ENCODE measurements around the gene C3AR1. TPM values are rescaled to one million over a fixed set of nuclear protein-coding genes. Genes with fewer than 3 reads are reported as not detected.
"Not testable (repeated sequence)": the region's sequence is repeated elsewhere in the genome, so short reads cannot be mapped to it uniquely, and the experiment has no call there.

The C3AR1 gene
- under 1 TPM; 0.94 to 0.97 TPM for total RNA-seq

- H3K27me3 Mint-ChIP-seq: no peaks in the 10 kb centered on the region
- CTCF ChIA-PET: interaction anchor here (0.6 to 3.3 kb wide), 6 partner anchors 13 to 224 kb away, joined by 3 to 28 read pairs (median 4); no protein-coding TSS in a partner anchor
- intact Hi-C loops (cut with micrococcal nuclease): loop anchor here (1.0 kb wide), 3 partner anchors 8 to 20 kb away; partner anchors contain the start of gene NECAP1
- peaks cover 40% of the 10 kb centered on the region for H3K4me1 Mint-ChIP-seq (ENCODE audit: low read depth)
- H3K27ac Mint-ChIP-seq: peak within 1 kb of the TSS; percentile 63
- H3K4me3 Mint-ChIP-seq: peak within 1 kb of the TSS; percentile 31
- no peaks in the 10 kb centered on the region for H3K9me3 Mint-ChIP-seq
- peak; percentile 55 for DNase-seq
- POLR2A ChIA-PET: interaction anchor here (0.6 to 1.1 kb wide), 4 partner anchors 23 to 130 kb away, joined by 3 to 4 read pairs (median 3); partner anchors contain the start of gene SLC2A3
- H3K36me3 Mint-ChIP-seq: no peaks in the 10 kb centered on the region
Measured at GRCh38 chr12:8065991-8066594, at the start of gene C3AR1. Gene C3AR1 (minus strand): TSS chr12:8066359. CDS start chr12:8060185, 6,174 bp downstream.

GRCh38 chr12:8113117-8113516 lies 47.0 kb upstream of the C3AR1 start:
- CTCF ChIA-PET; H3K4me3 Mint-ChIP-seq; H3K4me1 Mint-ChIP-seq (ENCODE audit: low read depth); H3K9me3 Mint-ChIP-seq; H3K36me3 Mint-ChIP-seq; DNase-seq; H3K27ac Mint-ChIP-seq; H3K27me3 Mint-ChIP-seq; intact Hi-C loops (cut with micrococcal nuclease): not testable (repeated sequence)
- POLR2A ChIA-PET: interaction anchor here (0.6 kb wide), 1 partner anchor 84 kb away, joined by 3 read pairs; no protein-coding TSS in a partner anchor

DNA sequence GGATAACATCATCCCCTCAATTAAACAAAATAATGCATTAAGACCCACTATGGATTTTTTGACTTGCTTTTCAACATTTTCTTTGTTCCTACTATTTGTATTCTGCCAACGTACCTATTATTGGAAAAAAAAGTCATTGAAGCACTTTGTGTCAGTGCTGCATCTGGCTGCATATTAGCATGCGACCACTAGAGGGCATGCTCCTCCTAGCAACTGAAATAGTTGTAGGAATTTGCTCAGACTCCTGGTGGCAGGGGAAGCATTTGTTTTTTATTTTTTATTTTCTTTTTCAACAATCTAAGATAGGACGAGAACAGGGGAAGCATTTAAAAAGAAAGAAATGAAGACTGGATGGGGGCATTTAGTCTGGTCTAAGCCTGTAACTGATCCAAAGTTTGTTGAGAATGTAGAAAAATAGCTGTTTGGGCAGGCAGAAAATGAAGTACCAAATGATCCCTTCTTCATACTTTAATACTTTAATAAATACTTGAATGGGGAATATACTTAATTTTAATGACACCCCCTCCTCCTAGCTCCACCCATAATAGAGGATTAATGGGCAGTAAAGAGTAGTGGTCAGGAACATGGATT lies 42.7 kb upstream of the C3AR1 start:
- POLR2A ChIA-PET: no interaction called here
- Mint-ChIP-seq H3K9me3 (no peaks in the 10 kb centered on the region), H3K27me3 (no peaks in the 10 kb centered on the region), H3K4me1 (ENCODE audit: low read depth) (no peaks in the 10 kb centered on the region), H3K36me3 (peaks cover 25% of the 10 kb centered on the region), H3K4me3 (no peak overlapping the region), H3K27ac (no peak overlapping the region)
- intact Hi-C loops (cut with micrococcal nuclease): loop anchor here (1.0 to 2.0 kb wide), 2 partner anchors 71 to 128 kb away; no protein-coding TSS in a partner anchor
- CTCF ChIA-PET: interaction anchor here (0.6 to 7.1 kb wide), 26 partner anchors 8 to 281 kb away, joined by 3 to 72 read pairs (median 4); partner anchors contain the start of gene ZNF705A
- DNase-seq: peak; percentile 85

GRCh38 chr12:8099235-8099634 lies 33.1 kb upstream of the C3AR1 start:
- Mint-ChIP-seq H3K9me3 (no peaks in the 10 kb centered on the region), H3K4me3 (no peak overlapping the region), H3K27me3 (no peaks in the 10 kb centered on the region), H3K27ac (no peak overlapping the region), H3K4me1 (ENCODE audit: low read depth) (peaks cover 9% of the 10 kb centered on the region), H3K36me3 (peaks cover 35% of the 10 kb centered on the region)
- POLR2A ChIA-PET: no interaction called here
- intact Hi-C loops (cut with micrococcal nuclease): no loop called here
- CTCF ChIA-PET: interaction anchor here (0.6 kb wide), 1 partner anchor 31 kb away, joined by 3 read pairs; no protein-coding TSS in a partner anchor
- no peak for DNase-seq

DNA sequence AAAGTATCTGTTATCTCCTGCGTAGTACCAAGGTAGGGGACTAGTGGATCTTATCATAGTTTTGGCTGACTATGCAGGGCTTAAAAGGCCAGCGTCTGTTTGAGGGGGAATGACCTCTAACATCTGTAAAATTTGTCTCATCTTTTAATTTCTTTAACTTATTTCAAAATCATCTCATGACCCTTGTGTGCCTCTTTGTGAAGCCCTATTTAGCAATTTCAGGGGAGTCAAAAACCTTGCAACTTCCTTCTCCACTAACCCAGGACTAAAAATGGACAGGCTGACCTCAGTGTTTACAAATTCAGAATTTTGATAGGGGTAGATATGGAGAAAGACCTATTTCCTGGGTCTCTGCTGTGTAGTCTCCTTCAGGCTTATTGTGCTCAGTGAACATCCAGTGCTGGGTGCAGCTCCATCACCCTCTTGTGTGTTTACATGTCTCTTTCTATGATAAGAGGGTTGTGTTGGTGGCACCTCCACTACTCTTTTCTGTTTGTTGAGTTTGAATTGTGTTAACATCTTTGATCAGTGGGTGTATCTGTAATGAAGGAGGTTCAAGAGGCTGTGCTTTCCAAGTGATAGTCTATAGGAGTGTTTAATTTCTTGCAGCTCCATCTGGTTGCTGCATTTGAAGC lies 30.2 kb upstream of the C3AR1 start:
- DNase-seq: no peak
- peaks cover 43% of the 10 kb centered on the region for H3K36me3 Mint-ChIP-seq
- H3K4me3 Mint-ChIP-seq: no peak overlapping the region
- no peaks in the 10 kb centered on the region for H3K9me3 Mint-ChIP-seq
- ChIA-PET CTCF (no interaction called here), POLR2A (no interaction called here)
- no peak overlapping the region for H3K27ac Mint-ChIP-seq
- peaks cover 11% of the 10 kb centered on the region for H3K4me1 Mint-ChIP-seq (ENCODE audit: low read depth)
- intact Hi-C loops (cut with micrococcal nuclease): no loop called here
- no peaks in the 10 kb centered on the region for H3K27me3 Mint-ChIP-seq

DNA sequence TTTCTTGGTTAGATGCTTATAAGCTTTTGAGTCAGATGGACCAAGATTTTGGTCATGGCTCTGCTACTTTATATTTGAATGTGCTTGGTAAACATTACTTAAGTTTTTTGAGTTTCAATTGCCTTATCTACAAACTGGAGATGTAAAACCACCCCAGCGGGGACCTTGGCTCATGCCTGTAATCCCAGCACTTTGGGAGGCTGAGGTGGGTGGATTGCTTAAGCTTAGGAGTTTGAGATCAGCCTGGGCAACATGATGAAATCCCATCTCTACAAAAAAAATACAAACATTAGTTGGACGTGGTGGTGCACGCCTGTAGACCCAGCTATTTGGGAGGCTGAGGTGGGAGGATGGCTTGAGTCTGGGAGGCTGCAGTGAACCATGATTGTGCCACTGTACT lies 27.1 kb upstream of the C3AR1 start:
- no peak overlapping the region for H3K4me3 Mint-ChIP-seq
- no peak overlapping the region for H3K27ac Mint-ChIP-seq
- H3K4me1 Mint-ChIP-seq (ENCODE audit: low read depth): peaks cover 13% of the 10 kb centered on the region
- H3K27me3 Mint-ChIP-seq: no peaks in the 10 kb centered on the region
- POLR2A ChIA-PET: no interaction called here
- intact Hi-C loops (cut with micrococcal nuclease): no loop called here
- H3K9me3 Mint-ChIP-seq: no peaks in the 10 kb centered on the region
- H3K36me3 Mint-ChIP-seq: peaks cover 48% of the 10 kb centered on the region
- no peak for DNase-seq
- CTCF ChIA-PET: interaction anchor here (1.3 kb wide), 1 partner anchor 144 kb away, joined by 5 read pairs; no protein-coding TSS in a partner anchor

DNA sequence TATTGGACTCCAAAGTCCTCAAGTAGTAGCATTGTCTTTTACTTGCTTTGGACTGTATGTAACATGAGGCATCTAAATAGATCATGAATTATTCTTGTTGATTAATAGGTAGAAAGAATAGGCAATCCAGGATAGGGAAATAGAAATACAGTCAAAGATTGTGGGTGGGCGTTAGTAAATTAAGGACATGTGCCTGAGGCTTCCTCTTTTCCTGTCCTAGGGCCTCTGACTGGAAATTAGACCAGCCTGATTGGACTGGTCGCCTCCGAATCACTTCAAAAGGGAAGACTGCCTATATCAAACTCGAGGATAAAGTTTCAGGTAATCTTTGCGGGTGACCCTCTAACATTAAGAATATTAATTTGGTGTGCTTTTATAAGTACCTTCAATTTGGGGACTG lies 23.6 kb upstream of the C3AR1 start:
- peaks cover 32% of the 10 kb centered on the region for H3K36me3 Mint-ChIP-seq
- H3K9me3 Mint-ChIP-seq: no peaks in the 10 kb centered on the region
- no peak overlapping the region for H3K4me3 Mint-ChIP-seq
- no peak overlapping the region for H3K27ac Mint-ChIP-seq
- ChIA-PET POLR2A (no interaction called here), CTCF (no interaction called here)
- no peak for DNase-seq
- intact Hi-C loops (cut with micrococcal nuclease): no loop called here
- H3K27me3 Mint-ChIP-seq: no peaks in the 10 kb centered on the region
- peaks cover 37% of the 10 kb centered on the region for H3K4me1 Mint-ChIP-seq (ENCODE audit: low read depth)

GRCh38 chr12:8089277-8089676 lies 23.1 kb upstream of the C3AR1 start:
- DNase-seq; H3K4me3 Mint-ChIP-seq; intact Hi-C loops (cut with micrococcal nuclease); H3K9me3 Mint-ChIP-seq; H3K27ac Mint-ChIP-seq; H3K27me3 Mint-ChIP-seq: not testable (repeated sequence)
- Mint-ChIP-seq H3K4me1 (ENCODE audit: low read depth) (peaks cover 42% of the 10 kb centered on the region), H3K36me3 (peaks cover 33% of the 10 kb centered on the region)
- ChIA-PET CTCF (interaction anchor here (1.2 to 2.4 kb wide), 3 partner anchors 11 to 156 kb away, joined by 6 to 20 read pairs (median 7); no protein-coding TSS in a partner anchor), POLR2A (interaction anchor here (1.2 kb wide), 1 partner anchor 23 kb away, joined by 3 read pairs; the partner anchor contains the start of gene C3AR1)

- peak; percentile 63 for DNase-seq
- CTCF ChIA-PET: interaction anchor here (0.8 to 2.4 kb wide), 4 partner anchors 10 to 155 kb away, joined by 4 to 20 read pairs (median 6); no protein-coding TSS in a partner anchor
- Mint-ChIP-seq H3K4me3 (peak overlapping the region; percentile 62), H3K36me3 (peaks cover 33% of the 10 kb centered on the region), H3K4me1 (ENCODE audit: low read depth) (peaks cover 49% of the 10 kb centered on the region), H3K27ac (peak overlapping the region; percentile 89), H3K9me3 (no peaks in the 10 kb centered on the region), H3K27me3 (no peaks in the 10 kb centered on the region)
- POLR2A ChIA-PET: interaction anchor here (1.2 to 1.4 kb wide), 2 partner anchors 22 to 61 kb away, joined by 3 read pairs; partner anchors contain the start of gene C3AR1
- intact Hi-C loops (cut with micrococcal nuclease): no loop called here
Measured at GRCh38 chr12:8088574-8088973, 22.4 kb upstream of the C3AR1 start.

DNA sequence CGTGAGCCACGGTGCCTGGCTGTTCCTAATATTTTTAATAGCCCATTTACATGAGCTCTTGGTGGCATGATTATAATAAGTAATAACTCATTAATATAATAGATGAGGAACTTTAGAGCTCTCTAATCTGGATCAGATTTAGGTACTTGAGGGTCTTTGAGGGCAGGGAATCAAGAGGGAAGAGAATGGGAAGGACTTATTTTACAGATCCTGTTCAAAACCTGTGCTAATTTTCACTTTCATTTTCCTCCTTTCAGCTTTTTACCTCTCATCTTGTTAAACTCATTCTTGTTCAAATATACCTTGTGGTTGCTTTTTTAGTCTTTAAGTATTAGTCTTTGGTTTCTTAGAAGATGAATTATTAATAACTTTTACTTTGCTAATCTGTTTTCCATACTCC lies 21.5 kb upstream of the C3AR1 start:
- Mint-ChIP-seq H3K27me3 (no peaks in the 10 kb centered on the region), H3K4me1 (ENCODE audit: low read depth) (peaks cover 52% of the 10 kb centered on the region), H3K9me3 (no peaks in the 10 kb centered on the region), H3K36me3 (peaks cover 28% of the 10 kb centered on the region), H3K4me3 (peak overlapping the region; percentile 62), H3K27ac (peak overlapping the region; percentile 89)
- no peak for DNase-seq
- CTCF ChIA-PET: interaction anchor here (2.3 to 2.4 kb wide), 2 partner anchors 9 to 154 kb away, joined by 7 to 20 read pairs; no protein-coding TSS in a partner anchor
- POLR2A ChIA-PET: interaction anchor here (1.4 kb wide), 1 partner anchor 60 kb away, joined by 3 read pairs; no protein-coding TSS in a partner anchor
- intact Hi-C loops (cut with micrococcal nuclease): no loop called here

GRCh38 chr12:8084351-8084750 lies 18.2 kb upstream of the C3AR1 start:
- CTCF ChIA-PET: interaction anchor here (0.6 to 1.4 kb wide), 2 partner anchors 25 to 57 kb away, joined by 4 read pairs; no protein-coding TSS in a partner anchor
- H3K36me3 Mint-ChIP-seq: peaks cover 16% of the 10 kb centered on the region
- peaks cover 72% of the 10 kb centered on the region for H3K4me1 Mint-ChIP-seq (ENCODE audit: low read depth)
- intact Hi-C loops (cut with micrococcal nuclease); H3K27me3 Mint-ChIP-seq; H3K9me3 Mint-ChIP-seq: not testable (repeated sequence)
- DNase-seq: peak; percentile 55
- peak overlapping the region; percentile 89 for H3K4me3 Mint-ChIP-seq
- POLR2A ChIA-PET: interaction anchor here (0.8 kb wide), 1 partner anchor 57 kb away, joined by 6 read pairs; no protein-coding TSS in a partner anchor
- peak overlapping the region; percentile 100 for H3K27ac Mint-ChIP-seq

DNA sequence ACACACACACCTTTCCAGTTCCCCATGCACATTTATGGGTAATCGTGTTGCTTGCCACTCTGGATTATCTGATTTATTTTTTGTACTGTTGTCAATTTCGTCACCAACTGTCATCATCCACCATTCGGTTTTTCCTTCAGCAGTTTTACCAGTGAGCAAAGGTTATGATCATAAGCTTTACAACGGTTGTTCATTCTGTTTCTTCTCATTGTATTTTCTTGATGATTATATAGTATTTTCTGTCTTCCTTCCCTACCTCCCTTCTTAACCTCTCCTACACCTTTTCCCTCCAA lies 16.6 kb upstream of the C3AR1 start:
- CTCF ChIA-PET: interaction anchor here (0.8 kb wide), 1 partner anchor 123 kb away, joined by 3 read pairs; no protein-coding TSS in a partner anchor
- Mint-ChIP-seq H3K4me1 (ENCODE audit: low read depth) (peaks cover 74% of the 10 kb centered on the region), H3K27me3 (no peaks in the 10 kb centered on the region), H3K27ac (peak overlapping the region; percentile 100), H3K36me3 (peaks cover 12% of the 10 kb centered on the region), H3K9me3 (no peaks in the 10 kb centered on the region), H3K4me3 (peak overlapping the region; percentile 89)
- intact Hi-C loops (cut with micrococcal nuclease): loop anchor here (1.0 to 2.0 kb wide), 6 partner anchors 16 to 1122 kb away; partner anchors contain the start of genes C3AR1 and SLC2A3
- POLR2A ChIA-PET: interaction anchor here (1.1 to 1.2 kb wide), 3 partner anchors 51 to 112 kb away, joined by 3 to 5 read pairs (median 4); no protein-coding TSS in a partner anchor
- no peak for DNase-seq
